Mesendoderm (in vitro differentiated cells): Measurements from ENCODE around the gene EYS.
A peak's percentile ranks its signal among the peaks of the same experiment; 100 is the strongest.

Experiments used
- DNase-seq: peaks from one replicate; pipeline ENCODE4 v3.0.0; 2013
- H2AK5ac ChIP-seq: 2 replicates; pipeline ENCODE4 v1.6.1; 2013; ENCODE audit warnings: low read length, inconsistent platforms
- H2BK120ac ChIP-seq: 2 replicates; pipeline ENCODE4 v1.6.1; 2013; ENCODE audit warnings: low read depth, mild to moderate bottlenecking, low read length, moderate library complexity, mixed read lengths
- H2BK15ac ChIP-seq: replicated peaks from 2 replicates; pipeline ENCODE4 v1.6.1; 2013; ENCODE audit warnings: low read depth, mild to moderate bottlenecking, moderate library complexity
- H2BK5ac ChIP-seq: 2 replicates; pipeline ENCODE4 v1.6.1; 2013; ENCODE audit warnings: low read length, inconsistent platforms
- H3K18ac ChIP-seq: 2 replicates; pipeline ENCODE4 v1.6.1; 2013; ENCODE audit warnings: mild to moderate bottlenecking, low read length, mixed read lengths
- H3K23ac ChIP-seq: one replicate; pipeline ENCODE4 v1.6.1; 2013; ENCODE audit warnings: low read length
- H3K27ac ChIP-seq: 2 replicates; pipeline ENCODE4 v1.5.1; 2013; ENCODE audit warnings: low read depth, mild to moderate bottlenecking, inconsistent platforms, low read length, moderate library complexity
- H3K27me3 ChIP-seq: 2 replicates; pipeline ENCODE4 v1.6.1; 2013; ENCODE audit warnings: low read length, control low read depth, mild to moderate bottlenecking, inconsistent platforms; ENCODE audit not compliant: insufficient read depth, poor library complexity
- H3K36me3 ChIP-seq: 2 replicates; pipeline ENCODE4 v1.6.1; 2013; ENCODE audit warnings: low read length, inconsistent platforms; ENCODE audit not compliant: control insufficient read depth, insufficient read depth
- H3K4ac ChIP-seq: one replicate; pipeline ENCODE4 v1.6.1; 2013; ENCODE audit warnings: low read depth, mild to moderate bottlenecking, low read length, moderate library complexity
- H3K4me1 ChIP-seq: 2 replicates; pipeline ENCODE4 v1.6.1; 2013; ENCODE audit warnings: low read depth, low read length, inconsistent platforms; ENCODE audit not compliant: control insufficient read depth
- H3K4me2 ChIP-seq: 2 replicates; pipeline ENCODE4 v1.6.1; 2013; ENCODE audit warnings: low read length
- H3K4me3 ChIP-seq: 2 replicates; pipeline ENCODE4 v1.5.1; 2013; ENCODE audit warnings: mild to moderate bottlenecking, low read length
- H3K56ac ChIP-seq: one replicate; pipeline ENCODE4 v1.6.1; 2013; ENCODE audit warnings: low read length
- H3K79me1 ChIP-seq: 2 replicates; pipeline ENCODE4 v1.6.1; 2013; ENCODE audit warnings: low read length, inconsistent platforms
- H3K79me2 ChIP-seq: 2 replicates; pipeline ENCODE4 v1.6.1; 2013; ENCODE audit warnings: mild to moderate bottlenecking, low read length; ENCODE audit not compliant: control insufficient read depth, insufficient read depth
- H3K9ac ChIP-seq: 2 replicates; pipeline ENCODE4 v1.6.1; 2013; ENCODE audit warnings: low read length, inconsistent platforms
- H4K5ac ChIP-seq: one replicate; pipeline ENCODE4 v1.6.1; 2013; ENCODE audit warnings: low read length
- H4K8ac ChIP-seq: one replicate; pipeline ENCODE4 v1.6.1; 2013; ENCODE audit warnings: low read depth, mild to moderate bottlenecking, control low read depth, low read length, moderate library complexity
- whole genome bisulfite sequencing: extraction: QIAGEN DNeasy Blood & Tissue Kit; methylation state at CpG from one replicate; pipeline ENCODE4 v1.1.7; 2013; ENCODE audit warnings: low lambda C conversion rate, missing lambda C conversion rate; ENCODE audit not compliant: insufficient coverage; ENCODE audit errors: extremely low coverage; 5-methylcytosine and 5-hydroxymethylcytosine counted together

The EYS gene

GRCh38 chr6:64516393-64516792 is 1190.6 kb downstream of the EYS start:
- Histone ChIP-seq H3K9ac (no peak overlapping the region), H2BK120ac (no peak overlapping the region), H3K4ac (no peak overlapping the region), H3K79me2 (no peaks in the 10 kb centered on the region), H3K27me3 (no peaks in the 10 kb centered on the region), H3K36me3 (no peaks in the 10 kb centered on the region), H3K4me3 (no peak overlapping the region), H3K27ac (no peak overlapping the region), H2BK15ac (no peak overlapping the region), H3K56ac (no peak overlapping the region), H3K4me1 (no peaks in the 10 kb centered on the region), H3K79me1 (no peaks in the 10 kb centered on the region), H2AK5ac (no peak overlapping the region), H4K8ac (no peak overlapping the region), H3K23ac (no peak overlapping the region), H4K5ac (no peak overlapping the region), H2BK5ac (no peak overlapping the region), H3K18ac (no peak overlapping the region), H3K4me2 (no peak overlapping the region)
- no CpG with 5 or more reads among the region's 1 CpG for WGBS
- no peak for DNase-seq

GRCh38 chr6:64507661-64508060 is 1199.4 kb downstream of the EYS start:
- no peak overlapping the region for H3K4ac ChIP-seq
- no peaks in the 10 kb centered on the region for H3K4me1 ChIP-seq
- no peak for DNase-seq
- no peaks in the 10 kb centered on the region for H3K79me2 ChIP-seq
- H4K5ac ChIP-seq, result no peak overlapping the region
- H3K23ac ChIP-seq, result no peak overlapping the region
- no CpG with 5 or more reads among the region's 3 CpGs for WGBS
- no peak overlapping the region for H3K4me3 ChIP-seq
- H2BK15ac ChIP-seq, result no peak overlapping the region
- no peak overlapping the region for H2BK120ac ChIP-seq
- no peak overlapping the region for H2AK5ac ChIP-seq
- no peak overlapping the region for H3K9ac ChIP-seq
- no peak overlapping the region for H3K56ac ChIP-seq
- no peaks in the 10 kb centered on the region for H3K27me3 ChIP-seq
- no peak overlapping the region for H3K18ac ChIP-seq
- H2BK5ac ChIP-seq, result no peak overlapping the region
- H3K79me1 ChIP-seq, result no peaks in the 10 kb centered on the region
- no peak overlapping the region for H4K8ac ChIP-seq
- no peak overlapping the region for H3K27ac ChIP-seq
- no peaks in the 10 kb centered on the region for H3K36me3 ChIP-seq
- no peak overlapping the region for H3K4me2 ChIP-seq

GRCh38 chr6:64505312-64505711 is 1201.7 kb downstream of the EYS start:
- Histone ChIP-seq H3K4me2 (no peak overlapping the region), H3K27me3 (no peaks in the 10 kb centered on the region), H2AK5ac (no peak overlapping the region), H3K4ac (no peak overlapping the region), H3K18ac (no peak overlapping the region), H3K27ac (no peak overlapping the region), H3K4me3 (no peak overlapping the region), H2BK5ac (no peak overlapping the region), H3K56ac (no peak overlapping the region), H4K8ac (no peak overlapping the region), H3K79me2 (no peaks in the 10 kb centered on the region), H3K79me1 (no peaks in the 10 kb centered on the region), H3K4me1 (no peaks in the 10 kb centered on the region), H2BK120ac (no peak overlapping the region), H3K23ac (no peak overlapping the region), H4K5ac (no peak overlapping the region), H3K9ac (no peak overlapping the region), H3K36me3 (no peaks in the 10 kb centered on the region), H2BK15ac (no peak overlapping the region)
- DNase-seq, result peak; percentile 53
- WGBS, result no CpG with 5 or more reads among the region's 4 CpGs

GRCh38 chr6:64504503-64504902 is 1202.5 kb downstream of the EYS start:
- no CpG with 5 or more reads among the region's 2 CpGs for WGBS
- DNase-seq, result no peak
- no peak overlapping the region for H3K27ac ChIP-seq
- no peak overlapping the region for H3K23ac ChIP-seq
- H3K79me2 ChIP-seq, result no peaks in the 10 kb centered on the region
- H4K8ac ChIP-seq, result no peak overlapping the region
- H3K4me1 ChIP-seq, result no peaks in the 10 kb centered on the region
- no peak overlapping the region for H2BK15ac ChIP-seq
- H3K4ac ChIP-seq, result no peak overlapping the region
- H4K5ac ChIP-seq, result no peak overlapping the region
- H3K79me1 ChIP-seq, result no peaks in the 10 kb centered on the region
- H3K36me3 ChIP-seq, result no peaks in the 10 kb centered on the region
- H3K9ac ChIP-seq, result no peak overlapping the region
- H2AK5ac ChIP-seq, result no peak overlapping the region
- H3K4me2 ChIP-seq, result no peak overlapping the region
- H3K27me3 ChIP-seq, result no peaks in the 10 kb centered on the region
- H3K18ac ChIP-seq, result no peak overlapping the region
- H2BK120ac ChIP-seq, result no peak overlapping the region
- no peak overlapping the region for H3K56ac ChIP-seq
- H2BK5ac ChIP-seq, result no peak overlapping the region
- H3K4me3 ChIP-seq, result no peak overlapping the region

GRCh38 chr6:64502801-64503200 is 1204.2 kb downstream of the EYS start:
- Histone ChIP-seq H2BK5ac (no peak overlapping the region), H3K4ac (no peak overlapping the region), H3K4me2 (no peak overlapping the region), H3K4me1 (no peaks in the 10 kb centered on the region), H3K27ac (no peak overlapping the region), H3K18ac (no peak overlapping the region), H3K36me3 (no peaks in the 10 kb centered on the region), H2BK15ac (no peak overlapping the region), H3K27me3 (no peaks in the 10 kb centered on the region), H3K79me2 (no peaks in the 10 kb centered on the region), H3K23ac (no peak overlapping the region), H4K8ac (no peak overlapping the region), H4K5ac (no peak overlapping the region), H3K79me1 (no peaks in the 10 kb centered on the region), H2BK120ac (no peak overlapping the region), H2AK5ac (no peak overlapping the region), H3K4me3 (no peak overlapping the region), H3K9ac (no peak overlapping the region), H3K56ac (no peak overlapping the region)
- peak; percentile 36 for DNase-seq
- no CpG with 5 or more reads among the region's 2 CpGs for WGBS

GRCh38 chr6:64497634-64498033 is 1209.4 kb downstream of the EYS start:
- Histone ChIP-seq H2AK5ac (no peak overlapping the region), H3K9ac (no peak overlapping the region), H3K4me2 (no peak overlapping the region), H4K5ac (no peak overlapping the region), H3K27ac (no peak overlapping the region), H3K23ac (no peak overlapping the region), H2BK15ac (no peak overlapping the region), H3K18ac (no peak overlapping the region), H2BK5ac (no peak overlapping the region), H2BK120ac (no peak overlapping the region), H3K4ac (no peak overlapping the region), H4K8ac (no peak overlapping the region), H3K27me3 (no peaks in the 10 kb centered on the region), H3K79me1 (no peaks in the 10 kb centered on the region), H3K4me1 (no peaks in the 10 kb centered on the region), H3K79me2 (no peaks in the 10 kb centered on the region), H3K4me3 (no peak overlapping the region), H3K56ac (no peak overlapping the region), H3K36me3 (no peaks in the 10 kb centered on the region)
- WGBS, result no CpG with 5 or more reads among the region's 2 CpGs
- no peak for DNase-seq
